ENCODE results near the gene CHI3L1.

Gene CHI3L1

DNA sequence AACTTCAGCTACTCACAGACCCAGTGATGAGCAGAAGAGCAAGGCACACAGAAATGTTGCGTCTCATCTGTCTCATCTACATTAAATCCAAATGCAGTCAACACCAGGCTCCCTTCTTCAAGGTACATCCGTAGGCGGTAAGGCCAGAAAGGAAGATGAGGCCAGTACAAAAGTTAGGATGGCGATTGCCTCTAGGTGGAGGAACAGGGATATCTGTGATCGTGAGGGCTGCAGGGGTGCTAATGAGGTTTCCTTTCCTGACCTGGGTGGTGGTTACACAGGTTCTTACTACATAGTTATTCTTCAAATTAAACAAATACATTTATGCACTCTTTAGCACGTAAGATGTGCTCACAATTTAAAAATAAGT lies 9.5 kb downstream of the CHI3L1 start:
- TF ChIP-seq ZFX (IDR thresholded peaks at IDR 0.05; ENCODE audit: borderline replicate concordance) = no peak
- TF ChIP-seq, protein P1, sequence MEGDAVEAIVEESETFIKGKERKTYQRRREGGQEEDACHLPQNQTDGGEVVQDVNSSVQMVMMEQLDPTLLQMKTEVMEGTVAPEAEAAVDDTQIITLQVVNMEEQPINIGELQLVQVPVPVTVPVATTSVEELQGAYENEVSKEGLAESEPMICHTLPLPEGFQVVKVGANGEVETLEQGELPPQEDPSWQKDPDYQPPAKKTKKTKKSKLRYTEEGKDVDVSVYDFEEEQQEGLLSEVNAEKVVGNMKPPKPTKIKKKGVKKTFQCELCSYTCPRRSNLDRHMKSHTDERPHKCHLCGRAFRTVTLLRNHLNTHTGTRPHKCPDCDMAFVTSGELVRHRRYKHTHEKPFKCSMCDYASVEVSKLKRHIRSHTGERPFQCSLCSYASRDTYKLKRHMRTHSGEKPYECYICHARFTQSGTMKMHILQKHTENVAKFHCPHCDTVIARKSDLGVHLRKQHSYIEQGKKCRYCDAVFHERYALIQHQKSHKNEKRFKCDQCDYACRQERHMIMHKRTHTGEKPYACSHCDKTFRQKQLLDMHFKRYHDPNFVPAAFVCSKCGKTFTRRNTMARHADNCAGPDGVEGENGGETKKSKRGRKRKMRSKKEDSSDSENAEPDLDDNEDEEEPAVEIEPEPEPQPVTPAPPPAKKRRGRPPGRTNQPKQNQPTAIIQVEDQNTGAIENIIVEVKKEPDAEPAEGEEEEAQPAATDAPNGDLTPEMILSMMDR (IDR thresholded peaks at IDR 0.05) = no peak
- H3K27ac ChIP-seq = no peak overlapping the region

DNA sequence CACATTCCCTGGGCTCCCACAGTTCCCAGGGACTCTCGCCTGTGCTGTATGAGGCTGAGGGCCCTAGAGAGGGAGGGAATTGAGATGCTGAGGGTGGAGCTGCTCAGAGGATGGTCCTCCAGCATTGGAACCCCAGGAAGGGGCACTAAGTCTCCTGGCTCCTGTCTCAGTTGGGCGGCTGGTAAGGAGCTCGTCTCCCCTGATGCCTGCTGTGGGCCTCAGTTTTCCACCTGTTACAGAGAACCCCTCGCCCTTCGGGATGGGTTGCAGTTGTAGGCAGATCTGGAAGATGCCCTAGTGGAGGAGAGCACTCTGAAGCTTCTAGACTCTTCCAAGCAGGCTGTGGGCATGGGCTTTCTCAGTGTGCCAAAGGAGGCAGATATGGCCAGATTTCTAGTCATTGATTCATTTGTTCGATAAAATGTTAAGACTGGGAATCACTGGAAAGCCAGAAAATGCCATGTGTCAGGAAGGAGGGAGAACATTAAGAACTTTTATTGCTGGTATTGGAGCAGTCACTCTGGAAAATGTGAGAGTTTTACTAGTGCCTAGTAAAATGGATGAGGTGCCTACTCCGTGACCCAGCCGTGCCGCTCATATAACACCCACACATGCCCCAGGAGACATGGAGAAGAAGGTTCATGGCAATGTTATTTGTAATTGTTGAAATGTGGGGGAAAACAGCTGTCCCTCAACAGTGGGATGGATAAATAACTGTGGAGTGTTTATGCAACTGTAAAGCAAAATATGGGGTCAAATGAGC lies 10.1 kb downstream of the CHI3L1 start:
- no peak for TF ChIP-seq ZFX (IDR thresholded peaks at IDR 0.05; ENCODE audit: borderline replicate concordance)
- TF ChIP-seq, protein P1 (IDR thresholded peaks at IDR 0.05) = no peak
- no peak overlapping the region for H3K27ac ChIP-seq

DNA sequence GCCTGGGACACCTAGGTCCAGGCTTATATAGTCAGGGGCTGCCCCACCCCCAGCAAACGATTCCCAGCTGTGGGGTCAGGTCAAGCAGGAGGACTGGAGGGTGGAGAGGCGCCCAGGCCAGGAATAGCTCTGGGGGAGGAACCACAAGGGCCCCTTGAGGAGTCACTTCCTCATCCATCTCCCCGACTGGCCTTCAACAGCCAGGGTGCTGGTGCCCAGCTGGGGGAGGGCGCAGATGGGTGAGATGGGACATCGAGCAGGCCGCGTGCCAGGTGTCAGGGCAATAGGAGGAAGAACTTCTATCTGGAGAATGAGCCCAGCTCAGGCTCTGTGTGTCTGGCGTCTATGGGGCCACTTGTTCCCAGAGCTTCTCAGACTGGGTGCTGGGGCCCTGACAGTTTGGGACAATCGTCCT lies 10.7 kb downstream of the CHI3L1 start:
- H3K27ac ChIP-seq = no peak overlapping the region
- TF ChIP-seq, protein P1 (IDR thresholded peaks at IDR 0.05) = no peak
- TF ChIP-seq ZFX (IDR thresholded peaks at IDR 0.05; ENCODE audit: borderline replicate concordance) = no peak

DNA sequence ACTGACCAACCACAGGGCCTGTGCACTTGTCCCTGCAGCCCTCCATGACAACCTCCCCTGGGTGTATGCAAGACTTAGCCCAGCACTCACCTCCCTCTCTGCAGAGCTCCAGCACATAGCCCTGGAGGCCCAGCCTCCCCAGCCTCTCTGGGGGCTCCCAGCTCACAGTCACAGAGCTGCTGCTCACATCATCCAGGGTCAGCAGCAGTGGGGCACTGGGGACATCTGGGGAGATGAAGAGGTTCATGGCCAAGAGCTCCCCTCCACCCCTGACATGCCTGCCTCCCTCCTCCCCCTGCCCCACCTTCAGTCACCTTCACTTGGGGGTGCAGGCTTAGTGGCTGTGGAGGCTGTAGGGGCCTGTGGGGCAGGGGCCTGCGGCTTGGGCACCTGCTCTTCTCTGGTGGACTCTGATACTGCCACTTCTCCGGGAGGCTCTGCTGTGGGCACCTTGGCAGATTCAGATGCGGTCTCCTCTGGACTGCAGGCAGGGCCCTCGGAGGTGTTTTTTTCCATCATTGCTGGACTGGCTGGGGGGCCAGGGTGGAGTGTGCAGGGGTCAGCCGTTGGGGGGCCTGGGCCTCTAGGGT lies 11.2 kb downstream of the CHI3L1 start, which contains the start of gene MYBPH:
TSS of gene MYBPH (minus strand) at position 590 of the 590 bp plus-strand sequence. CDS start at position 519, 71 bp downstream.
- no peak within 1 kb of the TSS for H3K27ac ChIP-seq
- TF ChIP-seq, protein P1 (IDR thresholded peaks at IDR 0.05) = no peak
- TF ChIP-seq ZFX (IDR thresholded peaks at IDR 0.05; ENCODE audit: borderline replicate concordance) = no peak

DNA sequence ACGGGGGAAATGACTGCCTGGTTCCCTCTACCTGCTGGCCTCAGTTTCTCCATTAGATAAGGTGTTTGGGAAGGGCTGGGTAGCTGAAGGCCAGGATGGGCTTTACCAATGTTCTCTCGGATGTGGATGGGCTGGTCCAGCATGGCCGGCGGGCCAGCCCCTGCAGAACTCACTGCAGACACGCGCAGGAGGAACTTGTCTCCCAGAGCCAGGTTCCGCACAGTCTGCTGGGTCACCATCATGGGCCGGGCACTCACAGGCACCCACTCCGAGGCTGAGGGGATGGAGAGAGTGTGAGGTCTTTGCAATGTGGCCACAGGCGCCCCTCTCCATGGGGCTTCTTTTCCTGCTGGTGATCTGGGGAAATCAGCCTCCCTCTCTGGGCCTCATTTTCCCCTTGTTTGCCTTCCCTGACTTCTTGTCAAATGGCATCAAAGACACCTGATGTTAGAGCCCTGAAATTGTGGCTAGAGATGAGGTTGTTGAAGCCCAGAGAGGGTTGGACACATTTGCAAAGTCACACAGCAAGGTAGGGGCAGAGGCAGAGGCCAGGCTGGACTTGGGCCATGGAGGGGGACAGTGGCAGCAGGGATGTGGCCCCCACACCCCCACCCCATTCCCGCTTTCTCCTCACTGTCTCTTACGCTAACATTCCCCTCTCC lies 12.0 kb downstream of the CHI3L1 start:
- no peak overlapping the region for H3K27ac ChIP-seq
- no peak for TF ChIP-seq ZFX (IDR thresholded peaks at IDR 0.05; ENCODE audit: borderline replicate concordance)
- TF ChIP-seq, protein P1 (IDR thresholded peaks at IDR 0.05) = no peak

DNA sequence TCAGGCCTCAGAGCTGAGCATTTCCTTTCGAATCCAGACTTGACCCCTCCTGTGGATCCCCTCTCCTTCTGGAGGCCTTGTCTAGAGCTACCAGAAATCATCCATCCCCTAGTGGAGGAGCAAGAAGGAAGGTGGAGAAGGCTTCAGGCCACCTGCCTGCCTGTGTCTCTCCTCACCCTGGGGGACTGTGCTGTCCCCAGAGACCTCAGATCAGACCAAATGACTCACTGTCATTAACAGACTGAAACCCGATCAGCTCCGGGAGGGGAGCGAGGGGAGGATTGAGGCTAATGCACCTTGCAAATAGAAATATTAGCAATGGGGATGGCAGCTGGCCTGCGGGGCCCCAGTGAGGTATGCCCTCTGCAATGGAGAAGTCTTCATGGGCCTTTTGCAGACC lies 12.9 kb downstream of the CHI3L1 start:
- no peak overlapping the region for H3K27ac ChIP-seq

More for the DNA sequence above, 12.9 kb downstream of the CHI3L1 start:
- TF ChIP-seq, protein P1 (IDR thresholded peaks at IDR 0.05) = no peak
- no peak for TF ChIP-seq ZFX (IDR thresholded peaks at IDR 0.05; ENCODE audit: borderline replicate concordance)
